Suppressor macrophage treated with lipopolysaccharide for 4 hours (primary cell): ENCODE data around the gene AASDHPPT.
"Not testable (repeated sequence)": the region's sequence is repeated elsewhere in the genome, so short reads cannot be mapped to it uniquely, and the experiment has no call there.

ENCODE experiments used
- DNase-seq: peaks from one replicate; pipeline ENCODE4 v3.0.0-alpha.2; 2020

Gene AASDHPPT

GRCh38 chr11:106077609-106078455 is at the start of gene AASDHPPT:
Gene AASDHPPT (plus strand): TSS chr11:106077662. CDS start chr11:106077711, 49 bp downstream.
- peak; percentile 39 for DNase-seq

- DNase-seq = no peak
Measured at GRCh38 chr11:106030609-106031008, 46.9 kb upstream of the AASDHPPT start.

GRCh38 chr11:106031202-106031810 is 46.2 kb upstream of the AASDHPPT start:
- DNase-seq = no peak

GRCh38 chr11:106031936-106032335 is 45.5 kb upstream of the AASDHPPT start:
- DNase-seq = no peak

- no peak for DNase-seq
Measured at GRCh38 chr11:106032861-106033260, 44.6 kb upstream of the AASDHPPT start.

GRCh38 chr11:106043540-106043939 is 33.9 kb upstream of the AASDHPPT start:
- no peak for DNase-seq

- DNase-seq = no peak
Measured at GRCh38 chr11:106047631-106048030, 29.8 kb upstream of the AASDHPPT start.

- no peak for DNase-seq
Measured at GRCh38 chr11:106049727-106050476, 27.6 kb upstream of the AASDHPPT start.

- DNase-seq = no peak
Measured at GRCh38 chr11:106051103-106051502, 26.4 kb upstream of the AASDHPPT start.

- not testable (repeated sequence) for DNase-seq
Measured at GRCh38 chr11:106058377-106058776, 19.1 kb upstream of the AASDHPPT start.

- DNase-seq = peak; percentile 7
Measured at GRCh38 chr11:106059617-106060016, 17.8 kb upstream of the AASDHPPT start.

GRCh38 chr11:106061249-106061784 is 16.1 kb upstream of the AASDHPPT start:
- no peak for DNase-seq

GRCh38 chr11:106061954-106062949 is 15.2 kb upstream of the AASDHPPT start:
- DNase-seq = no peak

- DNase-seq = no peak
Measured at GRCh38 chr11:106063009-106063408, 14.5 kb upstream of the AASDHPPT start.

- peak; percentile 4 for DNase-seq
Measured at GRCh38 chr11:106070606-106071005, 6.9 kb upstream of the AASDHPPT start.

GRCh38 chr11:106072804-106073203 is 4.7 kb upstream of the AASDHPPT start:
- DNase-seq = no peak

- DNase-seq = no peak
Measured at GRCh38 chr11:106076171-106076918, 1.1 kb upstream of the AASDHPPT start.

GRCh38 chr11:106076919-106077608 is 398 bp upstream of the AASDHPPT start, which contains the start of gene KBTBD3:
Gene KBTBD3 (minus strand): TSS chr11:106077347. CDS start chr11:106059097, 18,250 bp downstream.
- peak; percentile 99 for DNase-seq

GRCh38 chr11:106082096-106082495 is 4.6 kb downstream of the AASDHPPT start:
- no peak for DNase-seq

- DNase-seq = no peak
Measured at GRCh38 chr11:106086135-106086534, 8.7 kb downstream of the AASDHPPT start.
